GM12878 (cell line): ENCODE results near the gene MARS1. TPM values are rescaled to one million over a fixed set of nuclear protein-coding genes. Genes with fewer than 3 reads are reported as not detected.

Experiments
- ATAC-seq: fragments of 200-7000 bp; cut with Tn5 transposase; 3 replicates; pipeline ENCODE4 v1.9.1; 2020; ENCODE audit warnings: mild to moderate bottlenecking, moderate library complexity
- BruUV-seq: library from RNA; stranded (reverse); fragments of 400-500 nt; replicated peaks from 2 replicates; lab custom pipeline; 2021; lab: Mats Ljungman, UMichigan
- CTCF ChIA-PET: fragments of 300-600 bp; sonication (Branson Sonifier 250); formaldehyde crosslinking; extraction: SDS; loops from one replicate; lab custom pipeline; 2021; ENCODE audit warnings: inconsistent platforms; lab: Yijun Ruan, JAX
- POLR2A ChIA-PET: fragments of 350-600 bp; formaldehyde crosslinking; extraction: SDS; loops from one replicate; lab custom pipeline; 2021; ENCODE audit warnings: inconsistent platforms; lab: Charles Lee
- RAD21 ChIA-PET: fragments of 300-600 bp; sonication (Branson Sonifier 250); formaldehyde crosslinking; loops from one replicate; lab custom pipeline; 2023; ENCODE audit warnings: antibody characterized with exemption; ENCODE audit not compliant: unreplicated experiment; lab: Charles Lee
- SMC1A ChIA-PET: fragments of 300-600 bp; sonication (Branson Sonifier 250); formaldehyde crosslinking; loops from one replicate; lab custom pipeline; 2023; ENCODE audit not compliant: unreplicated experiment, uncharacterized antibody; lab: Charles Lee
- DNase-seq: peaks from one replicate; pipeline ENCODE4 v3.0.0-alpha.2; 2011; ENCODE audit warnings: low read depth, low spot score
- FAIRE-seq: peaks from 3 replicates; lab custom pipeline; 2011; peaks lifted over from hg19 to GRCh38; lab: Jason Lieb, UNC
- H2AFZ ChIP-seq: 2 replicates; pipeline ENCODE4 v1.6.0; 2011; ENCODE audit warnings: low read depth, low read length, control low read depth; ENCODE audit not compliant: control insufficient read depth
- H3K27ac ChIP-seq: 2 replicates; pipeline ENCODE4 v1.5.1; 2011; ENCODE audit warnings: control low read depth; ENCODE audit not compliant: control insufficient read depth, insufficient read depth
- H3K27me3 ChIP-seq, 2 experiments: replicated peaks in 1 of 2; 2 replicates each; pipeline versions ENCODE4 v1.6.0 to v1.6.1; 2011; ENCODE audit warnings: low read length in 1 of 2; ENCODE audit not compliant: control insufficient read depth in 2 of 2, insufficient read depth in 2 of 2
- H3K36me3 ChIP-seq, 2 experiments: 2 replicates each; pipeline ENCODE4 v1.5.1; 2011; ENCODE audit warnings: low read length in 1 of 2; ENCODE audit not compliant: control insufficient read depth in 2 of 2, insufficient read depth in 2 of 2
- H3K4me1 ChIP-seq: 2 replicates; pipeline ENCODE4 v1.6.1; 2011; ENCODE audit warnings: mild to moderate bottlenecking, low read length, moderate library complexity, mixed read lengths; ENCODE audit not compliant: control insufficient read depth, insufficient read depth
- H3K4me2 ChIP-seq: 2 replicates; pipeline ENCODE4 v1.6.0; 2011; ENCODE audit warnings: control low read depth; ENCODE audit not compliant: control insufficient read depth, insufficient read depth
- H3K4me3 ChIP-seq: fragments of 200-600 bp; sonication (generic); 2 replicates; pipeline ENCODE4 v1.5.1; 2016
- H3K79me2 ChIP-seq: 2 replicates; pipeline ENCODE4 v1.6.0; 2011; ENCODE audit warnings: low read length; ENCODE audit not compliant: control insufficient read depth, insufficient read depth
- H3K9ac ChIP-seq: 2 replicates; pipeline ENCODE4 v1.8.0; 2011; ENCODE audit warnings: low read length, control low read depth, mixed read lengths; ENCODE audit not compliant: control insufficient read depth, insufficient read depth
- H3K9me3 ChIP-seq: replicated peaks from 3 replicates; pipeline ENCODE4 v1.5.1; 2011; ENCODE audit warnings: mild to moderate bottlenecking, low read length; ENCODE audit not compliant: control insufficient read depth, insufficient read depth
- H4K20me1 ChIP-seq: 2 replicates; pipeline ENCODE4 v1.6.0; 2011; ENCODE audit not compliant: control insufficient read depth, insufficient read depth
- RBBP5 ChIP-seq: fragments of 200-600 bp; sonication (generic); conservative IDR thresholded peaks from 2 replicates; pipeline ENCODE4 v1.6.1; 2016
- WGBS: methylation state at CpG from one replicate; pipeline ENCODE4 v1.1.6; 2016; ENCODE audit warnings: low lambda C conversion rate; ENCODE audit not compliant: insufficient replicate concordance, insufficient coverage; ENCODE audit errors: missing lambda C conversion rate; 5-methylcytosine and 5-hydroxymethylcytosine counted together
- in situ Hi-C: fragments of 300-500 bp; cut with MboI; formaldehyde crosslinking; loops from 9 replicates; pipeline ENCODE4 v1.14.3; 2018; ENCODE audit warnings: mixed read lengths
- intact Hi-C: fragments of 100-400 bp; cut with micrococcal nuclease; formaldehyde crosslinking; loops from one replicate; pipeline ENCODE4 v1.14.2; 2022; ENCODE audit not compliant: unreplicated experiment
- polyA plus RNA-seq, 11 experiments: library from polyadenylated mRNA; depleted of rRNA in 4 of 11; unstranded in 6 of 11; stranded (reverse) in 5 of 11; fragments of >200 nt; fragmentation: Nextera tagmentation in 4 of 11; fragmentation: Illumina TruSeq in 1 of 11; extraction: Ambion mirVana in 4 of 11; extraction: Trizol in 1 of 11; gene quantifications; 1 replicate in 1 of 11; 2 replicates in 10 of 11; pipeline versions ENCODE4 v1.2.1 to v1.2.3, GENCODE V29; 2011 to 2016; ENCODE audit warnings: inconsistent platforms in 2 of 11, missing spikeins in 2 of 11, low read depth in 1 of 11
- total RNA-seq, 4 experiments: library from RNA; depleted of rRNA in 3 of 4; stranded (reverse); fragments of >200 nt in 3 of 4; fragmentation: Illumina TruSeq in 1 of 4; extraction: Trizol in 1 of 4; gene quantifications; 2 replicates each; pipeline versions ENCODE4 v1.2.1 to v1.2.3, GENCODE V29; 2013 to 2021
- TF ChIP-seq, protein P1 (sequence below): fragments of 150-350 bp; IDR thresholded peaks from 2 replicates; pipeline ENCODE4 v1.6.1; 2014; ENCODE audit warnings: mild to moderate bottlenecking, low read depth, low read length
- TF ChIP-seq, protein P2 (sequence below): fragments of 450-650 bp; conservative IDR thresholded peaks from 2 replicates; pipeline ENCODE4 v1.6.1; 2017; ENCODE audit warnings: mild to moderate bottlenecking, moderate library complexity

The MARS1 gene
- total and polyA plus RNA-seq, 10 of the 15 experiments (the other 5 are each of a cell fraction or from before 2014, with no cell fraction given): 72.3 to 270 (median 153) TPM

- Histone ChIP-seq H3K36me3 (no peaks in the 10 kb centered on the region), H3K4me3 (no peak overlapping the region), H3K79me2 (no peaks in the 10 kb centered on the region), H3K27me3 (no peaks in the 10 kb centered on the region), H3K9ac (peak overlapping the region; percentile 40; the same call in 1 of the 2 replicates), H3K9me3 (no peaks in the 10 kb centered on the region), H4K20me1 (0 out of 2 replicates have a peak, but pooled peaks cover 2% of the 10 kb centered on the region), H3K27ac (no peak overlapping the region), H3K4me2 (peak overlapping the region; percentile 75), H2AFZ (peak overlapping the region; percentile 89), H3K4me1 (peaks cover 14% of the 10 kb centered on the region)
- ChIA-PET CTCF (interaction anchor here (0.6 to 11.0 kb wide), 46 partner anchors 7 to 699 kb away, joined by 3 to 540 read pairs (median 4); partner anchors contain the start of genes ARHGAP9, DDIT3, INHBC and PIP4K2C), SMC1A (interaction anchor here (0.6 to 7.6 kb wide), 22 partner anchors 13 to 242 kb away, joined by 3 to 226 read pairs (median 4); partner anchors contain the start of genes DDIT3 and INHBC), POLR2A (interaction anchor here (0.6 to 6.1 kb wide), 14 partner anchors 10 to 411 kb away, joined by 3 to 29 read pairs (median 4); partner anchors contain the start of genes INHBC and SHMT2), RAD21 (interaction anchor here (0.5 to 6.8 kb wide), 19 partner anchors 7 to 242 kb away, joined by 3 to 224 read pairs (median 4); partner anchors contain the start of genes SHMT2 and STAC3)
- intact Hi-C loops (loop anchor here (5.0 kb wide), 1 partner anchor 167 kb away; no protein-coding TSS in a partner anchor), in situ Hi-C loops (loop anchor here (5.0 to 10.0 kb wide), 2 partner anchors 141 to 193 kb away; no protein-coding TSS in a partner anchor)
- TF ChIP-seq RBBP5: no peak
- TF ChIP-seq, protein P1, sequence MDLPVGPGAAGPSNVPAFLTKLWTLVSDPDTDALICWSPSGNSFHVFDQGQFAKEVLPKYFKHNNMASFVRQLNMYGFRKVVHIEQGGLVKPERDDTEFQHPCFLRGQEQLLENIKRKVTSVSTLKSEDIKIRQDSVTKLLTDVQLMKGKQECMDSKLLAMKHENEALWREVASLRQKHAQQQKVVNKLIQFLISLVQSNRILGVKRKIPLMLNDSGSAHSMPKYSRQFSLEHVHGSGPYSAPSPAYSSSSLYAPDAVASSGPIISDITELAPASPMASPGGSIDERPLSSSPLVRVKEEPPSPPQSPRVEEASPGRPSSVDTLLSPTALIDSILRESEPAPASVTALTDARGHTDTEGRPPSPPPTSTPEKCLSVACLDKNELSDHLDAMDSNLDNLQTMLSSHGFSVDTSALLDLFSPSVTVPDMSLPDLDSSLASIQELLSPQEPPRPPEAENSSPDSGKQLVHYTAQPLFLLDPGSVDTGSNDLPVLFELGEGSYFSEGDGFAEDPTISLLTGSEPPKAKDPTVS: no peak
- TF ChIP-seq, protein P2, sequence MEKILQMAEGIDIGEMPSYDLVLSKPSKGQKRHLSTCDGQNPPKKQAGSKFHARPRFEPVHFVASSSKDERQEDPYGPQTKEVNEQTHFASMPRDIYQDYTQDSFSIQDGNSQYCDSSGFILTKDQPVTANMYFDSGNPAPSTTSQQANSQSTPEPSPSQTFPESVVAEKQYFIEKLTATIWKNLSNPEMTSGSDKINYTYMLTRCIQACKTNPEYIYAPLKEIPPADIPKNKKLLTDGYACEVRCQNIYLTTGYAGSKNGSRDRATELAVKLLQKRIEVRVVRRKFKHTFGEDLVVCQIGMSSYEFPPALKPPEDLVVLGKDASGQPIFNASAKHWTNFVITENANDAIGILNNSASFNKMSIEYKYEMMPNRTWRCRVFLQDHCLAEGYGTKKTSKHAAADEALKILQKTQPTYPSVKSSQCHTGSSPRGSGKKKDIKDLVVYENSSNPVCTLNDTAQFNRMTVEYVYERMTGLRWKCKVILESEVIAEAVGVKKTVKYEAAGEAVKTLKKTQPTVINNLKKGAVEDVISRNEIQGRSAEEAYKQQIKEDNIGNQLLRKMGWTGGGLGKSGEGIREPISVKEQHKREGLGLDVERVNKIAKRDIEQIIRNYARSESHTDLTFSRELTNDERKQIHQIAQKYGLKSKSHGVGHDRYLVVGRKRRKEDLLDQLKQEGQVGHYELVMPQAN: no peak
- no TSS peak for BruUV-seq
- no peak for ATAC-seq
- no peak for FAIRE-seq
- 56% methylated on average over 10 of the region's 10 CpGs for WGBS
- no peak for DNase-seq
Observed at GRCh38 chr12:57455374-57456144, 32.3 kb upstream of the MARS1 start.
